ENCODE measurements around the gene GPBAR1.

DNA sequence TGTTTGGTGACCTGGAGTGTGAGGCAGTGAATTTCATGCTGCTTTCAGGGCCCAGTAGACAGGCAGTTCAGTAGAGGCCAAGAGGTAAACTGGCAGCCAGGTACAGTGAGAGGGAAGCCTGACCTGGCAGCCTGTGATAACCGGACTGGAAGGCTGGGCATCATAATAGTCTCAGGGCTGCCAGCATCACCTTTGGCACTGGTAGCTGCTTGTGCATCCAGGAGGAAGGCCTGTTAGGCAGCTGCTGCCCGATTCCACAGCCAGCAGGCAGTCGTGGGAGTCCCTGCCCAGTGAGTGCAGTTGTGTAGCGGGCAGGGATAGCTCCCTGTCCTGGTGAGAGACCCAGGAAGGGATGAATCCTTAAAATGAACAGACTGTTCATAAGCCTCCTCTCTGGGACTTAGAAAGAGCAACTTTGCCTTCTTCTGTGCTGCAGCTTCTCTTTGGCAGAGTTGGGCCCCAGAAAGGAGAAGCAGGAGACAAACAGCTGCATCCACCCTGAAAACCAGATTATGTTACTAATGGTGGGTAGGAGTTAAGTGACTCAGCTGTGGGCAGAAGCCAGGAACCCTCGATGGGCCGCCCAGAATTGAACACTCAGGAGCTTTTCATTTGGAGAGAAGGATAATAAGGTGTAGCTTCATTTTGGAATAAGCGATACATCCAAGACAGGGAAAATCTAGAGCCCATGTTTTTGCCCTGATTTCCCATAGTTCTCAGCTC, 8.1 kb upstream of the GPBAR1 start:
- TF ChIP-seq, protein P1, sequence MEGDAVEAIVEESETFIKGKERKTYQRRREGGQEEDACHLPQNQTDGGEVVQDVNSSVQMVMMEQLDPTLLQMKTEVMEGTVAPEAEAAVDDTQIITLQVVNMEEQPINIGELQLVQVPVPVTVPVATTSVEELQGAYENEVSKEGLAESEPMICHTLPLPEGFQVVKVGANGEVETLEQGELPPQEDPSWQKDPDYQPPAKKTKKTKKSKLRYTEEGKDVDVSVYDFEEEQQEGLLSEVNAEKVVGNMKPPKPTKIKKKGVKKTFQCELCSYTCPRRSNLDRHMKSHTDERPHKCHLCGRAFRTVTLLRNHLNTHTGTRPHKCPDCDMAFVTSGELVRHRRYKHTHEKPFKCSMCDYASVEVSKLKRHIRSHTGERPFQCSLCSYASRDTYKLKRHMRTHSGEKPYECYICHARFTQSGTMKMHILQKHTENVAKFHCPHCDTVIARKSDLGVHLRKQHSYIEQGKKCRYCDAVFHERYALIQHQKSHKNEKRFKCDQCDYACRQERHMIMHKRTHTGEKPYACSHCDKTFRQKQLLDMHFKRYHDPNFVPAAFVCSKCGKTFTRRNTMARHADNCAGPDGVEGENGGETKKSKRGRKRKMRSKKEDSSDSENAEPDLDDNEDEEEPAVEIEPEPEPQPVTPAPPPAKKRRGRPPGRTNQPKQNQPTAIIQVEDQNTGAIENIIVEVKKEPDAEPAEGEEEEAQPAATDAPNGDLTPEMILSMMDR (IDR thresholded peaks at IDR 0.05): no peak
- TF ChIP-seq EP300 (IDR thresholded peaks at IDR 0.05) (no peak), POLR2A (IDR thresholded peaks at IDR 0.05) (no peak)

All from ovary (tissue), 3 donors.